Osteocyte (in vitro differentiated cells): Measurements from ENCODE around the gene FGD4. TPM values are rescaled to one million over a fixed set of nuclear protein-coding genes. Genes with fewer than 3 reads are reported as not detected.

Source experiments
- DNase-seq: peaks from one replicate; pipeline ENCODE4 v3.0.0; 2021; ENCODE audit warnings: mixed read lengths; ENCODE audit not compliant: unreplicated experiment; ENCODE audit errors: extremely low spot score
- H3K27ac Mint-ChIP-seq: one replicate; pipeline ENCODE4 v1.8.0; 2021; ENCODE audit warnings: mild to moderate bottlenecking, mixed read lengths; ENCODE audit not compliant: unreplicated experiment
- H3K27me3 Mint-ChIP-seq: one replicate; pipeline ENCODE4 v1.8.0; 2021; ENCODE audit warnings: mixed read lengths; ENCODE audit not compliant: unreplicated experiment
- H3K36me3 Mint-ChIP-seq: one replicate; pipeline ENCODE4 v1.8.0; 2021; ENCODE audit warnings: mixed read lengths; ENCODE audit not compliant: unreplicated experiment
- H3K4me1 Mint-ChIP-seq: one replicate; pipeline ENCODE4 v1.8.0; 2021; ENCODE audit warnings: mixed read lengths; ENCODE audit not compliant: unreplicated experiment
- H3K4me3 Mint-ChIP-seq: one replicate; pipeline ENCODE4 v1.8.0; 2021; ENCODE audit warnings: mild to moderate bottlenecking, moderate library complexity, mixed read lengths; ENCODE audit not compliant: unreplicated experiment
- H3K9me3 Mint-ChIP-seq: one replicate; pipeline ENCODE4 v1.8.0; 2021; ENCODE audit warnings: mixed read lengths; ENCODE audit not compliant: unreplicated experiment
- CTCF ChIP-seq: fragments of 200-600 bp; sonication (generic); IDR thresholded peaks from 2 replicates; pipeline ENCODE4 v1.5.0; 2021; ENCODE audit warnings: antibody characterized with exemption, mild to moderate bottlenecking, moderate library complexity
- total RNA-seq: library from RNA; stranded (reverse); gene quantifications from 2 replicates; pipeline ENCODE4 v1.2.1, GENCODE V29; 2021

FGD4 gene
- total RNA-seq, 1 donor from 2014 or later = 8.0 TPM

- Mint-ChIP-seq H3K36me3 (peaks cover 3% of the 10 kb centered on the region), H3K27ac (peak overlapping the region; percentile 28), H3K4me3 (no peak overlapping the region), H3K9me3 (no peaks in the 10 kb centered on the region), H3K4me1 (peaks cover 40% of the 10 kb centered on the region), H3K27me3 (no peaks in the 10 kb centered on the region)
- peak; percentile 31 for TF ChIP-seq CTCF
- DNase-seq = no peak
Measured at GRCh38 chr12:32542428-32543229, 143.3 kb downstream of the FGD4 start.

GRCh38 chr12:32544893-32545292 is 145.5 kb downstream of the FGD4 start:
- H3K36me3 Mint-ChIP-seq = no peaks in the 10 kb centered on the region
- H3K4me1 Mint-ChIP-seq = peaks cover 56% of the 10 kb centered on the region
- DNase-seq = no peak
- H3K27ac Mint-ChIP-seq = no peak overlapping the region
- no peaks in the 10 kb centered on the region for H3K27me3 Mint-ChIP-seq
- no peak for TF ChIP-seq CTCF
- H3K4me3 Mint-ChIP-seq = no peak overlapping the region
- H3K9me3 Mint-ChIP-seq = no peaks in the 10 kb centered on the region

- Mint-ChIP-seq H3K9me3 (no peaks in the 10 kb centered on the region), H3K4me1 (peaks cover 58% of the 10 kb centered on the region), H3K27ac (no peak overlapping the region), H3K4me3 (no peak overlapping the region), H3K36me3 (no peaks in the 10 kb centered on the region), H3K27me3 (no peaks in the 10 kb centered on the region)
- no peak for TF ChIP-seq CTCF
- DNase-seq = no peak
Measured at GRCh38 chr12:32545413-32545980, 146.1 kb downstream of the FGD4 start.

- Mint-ChIP-seq H3K27ac (no peak overlapping the region), H3K27me3 (no peaks in the 10 kb centered on the region), H3K9me3 (no peaks in the 10 kb centered on the region), H3K36me3 (no peaks in the 10 kb centered on the region), H3K4me3 (no peak overlapping the region), H3K4me1 (peaks cover 57% of the 10 kb centered on the region)
- no peak for TF ChIP-seq CTCF
- DNase-seq = no peak
Measured at GRCh38 chr12:32546272-32546671, 146.9 kb downstream of the FGD4 start.

- Mint-ChIP-seq H3K27me3 (no peaks in the 10 kb centered on the region), H3K4me3 (peak overlapping the region; percentile 26), H3K36me3 (no peaks in the 10 kb centered on the region), H3K4me1 (peaks cover 41% of the 10 kb centered on the region), H3K27ac (peak overlapping the region; percentile 72), H3K9me3 (no peaks in the 10 kb centered on the region)
- no peak for DNase-seq
- TF ChIP-seq CTCF = no peak
Measured at GRCh38 chr12:32548691-32549281, 149.4 kb downstream of the FGD4 start.
